Activated naive CD4-positive, alpha-beta T cell treated with anti-CD3 and anti-CD28 coated beads, Interleukin-2, amount 50 U/mL, for 72 hours (primary cell): Measurements from ENCODE around the gene JAZF1. TPM values are rescaled to one million over a fixed set of nuclear protein-coding genes. Genes with fewer than 3 reads are reported as not detected.

Experiments used
- ATAC-seq, 2 donors: fragments of 150-1000 bp; cut with Tn5 transposase; 2 replicates each; pipeline ENCODE4 v1.10.0; 2021; ENCODE audit warnings: mild to moderate bottlenecking in 2 of 2, moderate library complexity in 2 of 2
- DNase-seq, 2 donors: peaks; one replicate each; pipeline ENCODE4 v3.0.0; 2021 to 2022; ENCODE audit warnings: low spot score in 2 of 2
- H3K27ac Mint-ChIP-seq, 2 donors: one replicate each; pipeline ENCODE4 v1.8.0; 2022; ENCODE audit warnings: mild to moderate bottlenecking in 2 of 2, mixed read lengths in 2 of 2
- H3K36me3 Mint-ChIP-seq, 2 donors: one replicate each; pipeline ENCODE4 v1.8.0; 2022; ENCODE audit warnings: mixed read lengths in 2 of 2
- H3K9me3 Mint-ChIP-seq, 2 donors: one replicate each; pipeline ENCODE4 v1.8.0; 2022; ENCODE audit warnings: mixed read lengths in 2 of 2
- total RNA-seq, 2 donors: library from RNA; stranded (reverse); gene quantifications; one replicate each; pipeline ENCODE4 v1.2.3, GENCODE V29; 2022

The JAZF1 gene
- total RNA-seq, 2 donors from 2014 or later: 3.3 to 3.4 TPM

DNA sequence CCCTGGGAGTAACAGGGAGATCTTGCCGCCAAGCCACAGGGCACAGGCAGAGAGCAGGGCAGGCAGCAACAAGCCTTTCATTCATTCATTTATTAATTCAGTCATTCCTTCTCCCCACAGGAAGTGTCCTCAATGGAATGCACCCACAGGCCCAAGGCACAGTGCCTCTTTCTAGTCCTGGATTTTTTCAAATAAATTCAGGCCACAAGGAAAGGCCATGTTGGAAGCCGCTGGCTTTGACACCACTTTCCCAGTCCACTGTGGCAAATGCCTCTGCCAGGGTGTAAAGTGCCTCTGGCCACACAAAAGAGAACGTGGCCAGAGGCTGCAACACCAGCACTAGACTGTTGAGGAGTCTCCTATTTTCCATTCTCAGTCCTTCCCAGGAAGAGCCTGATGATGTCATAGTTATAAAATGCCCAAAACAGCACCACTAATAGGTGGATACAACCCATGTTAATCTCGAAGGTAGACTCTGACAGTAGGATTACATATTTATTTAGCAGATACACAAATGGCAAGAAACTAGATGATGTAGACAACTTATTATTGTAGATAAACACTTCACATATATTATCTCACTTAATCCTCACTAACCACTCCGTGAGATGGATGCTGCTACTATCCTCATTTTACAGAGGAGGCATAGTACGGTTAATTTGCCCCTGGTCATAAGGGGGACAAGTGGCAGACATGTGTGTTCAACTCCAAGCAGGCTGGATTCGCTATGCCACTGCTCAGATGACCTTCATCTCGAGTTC is 5.5 kb downstream of the JAZF1 start:
- peak overlapping the region in 1 of 2 donors; percentile 62 for H3K27ac Mint-ChIP-seq
- no peaks in the 10 kb centered on the region for H3K36me3 Mint-ChIP-seq
- DNase-seq (no peak), ATAC-seq (no peak)
- H3K9me3 Mint-ChIP-seq: no peaks in the 10 kb centered on the region

DNA sequence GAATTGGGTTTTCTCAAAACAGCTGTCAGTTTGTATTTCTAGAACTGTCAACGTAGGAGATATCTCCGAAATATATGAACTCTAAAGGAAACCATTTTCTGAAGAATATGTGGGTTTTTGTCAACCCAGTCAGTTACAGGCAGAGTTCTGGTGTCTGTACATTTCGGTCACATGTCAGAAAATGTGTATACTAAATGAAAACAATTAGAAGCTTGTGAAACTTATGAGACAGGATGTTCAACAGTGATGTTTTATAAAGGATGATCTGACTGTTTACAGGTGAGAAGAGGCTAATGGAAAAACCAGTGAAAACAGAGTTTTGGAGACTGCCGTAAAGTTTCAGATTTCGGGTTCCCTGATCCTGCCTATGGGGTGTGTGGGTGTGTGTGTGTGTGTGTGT is 6.2 kb downstream of the JAZF1 start:
- ATAC-seq (peak; percentile 42 to 80), DNase-seq (no peak)
- H3K9me3 Mint-ChIP-seq: no peaks in the 10 kb centered on the region
- H3K27ac Mint-ChIP-seq: peak overlapping the region in 1 of 2 donors; percentile 62
- H3K36me3 Mint-ChIP-seq: no peaks in the 10 kb centered on the region

DNA sequence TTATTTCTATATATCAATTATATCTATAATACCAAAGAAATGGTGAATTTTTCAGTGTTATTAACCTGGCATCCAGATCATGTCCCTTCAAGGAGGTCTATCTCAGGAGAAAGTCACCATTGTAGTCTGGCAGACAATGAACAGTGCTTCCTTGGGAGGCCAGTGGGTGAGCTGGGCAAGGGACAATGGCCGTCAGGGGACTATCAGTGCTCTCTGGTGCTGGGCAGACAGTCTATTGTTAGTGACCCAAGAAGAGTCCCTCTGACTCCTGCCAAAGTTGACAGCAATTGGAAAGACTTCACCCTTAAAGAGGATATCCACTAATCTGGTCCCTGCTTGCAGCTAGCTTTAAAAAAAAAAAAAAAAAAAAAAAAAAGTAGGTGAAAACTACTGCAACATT is 7.1 kb downstream of the JAZF1 start:
- ATAC-seq (no peak), DNase-seq (no peak)
- Mint-ChIP-seq H3K9me3 (no peaks in the 10 kb centered on the region), H3K36me3 (peaks cover 0 to 8% of the 10 kb centered on the region in 2 donors), H3K27ac (no peak overlapping the region)

DNA sequence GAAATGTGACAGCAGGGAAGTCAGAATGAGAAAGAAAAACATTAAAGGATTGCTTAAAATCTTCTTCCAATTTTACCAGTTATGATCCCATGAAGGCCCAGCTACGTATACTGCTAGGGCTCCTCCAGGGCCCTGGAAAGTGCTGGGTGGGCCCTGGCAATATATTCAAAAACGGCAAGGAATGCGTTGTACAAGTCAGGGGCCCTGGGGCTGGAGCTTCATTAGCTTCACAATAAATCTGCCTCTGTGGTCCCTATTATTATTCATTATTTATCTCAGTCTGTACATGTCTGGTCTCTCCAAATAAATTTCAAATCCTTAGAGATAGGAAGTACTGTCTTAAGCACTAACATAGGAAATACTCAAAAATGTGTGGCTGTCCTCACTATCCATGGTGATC is 7.6 kb downstream of the JAZF1 start:
- no peak for ATAC-seq
- no peak for DNase-seq
- peaks cover 0 to 10% of the 10 kb centered on the region in 2 donors for H3K36me3 Mint-ChIP-seq
- no peaks in the 10 kb centered on the region for H3K9me3 Mint-ChIP-seq
- no peak overlapping the region for H3K27ac Mint-ChIP-seq

DNA sequence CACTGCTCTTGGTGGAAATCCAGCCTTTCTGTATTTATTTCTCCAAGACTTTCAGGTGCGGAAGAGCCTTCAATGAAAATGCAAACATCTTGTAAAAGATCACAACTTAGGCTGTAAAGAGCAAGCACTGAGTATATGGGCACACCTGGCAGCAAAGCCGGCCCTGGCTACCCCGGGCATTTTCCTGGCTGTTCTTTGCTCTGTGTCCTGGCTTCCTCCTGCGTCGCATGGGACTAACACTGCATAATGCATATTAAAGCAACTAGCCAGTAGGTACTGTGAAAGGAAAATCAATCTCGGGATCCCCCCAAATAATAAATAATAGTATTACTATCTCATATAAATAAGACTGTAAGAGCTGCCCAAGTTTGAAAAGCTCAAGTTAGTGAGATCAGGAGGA is 9.9 kb downstream of the JAZF1 start:
- H3K36me3 Mint-ChIP-seq: peaks cover 0 to 10% of the 10 kb centered on the region in 2 donors
- DNase-seq (no peak), ATAC-seq (no peak)
- no peak overlapping the region for H3K27ac Mint-ChIP-seq
- H3K9me3 Mint-ChIP-seq: no peaks in the 10 kb centered on the region

DNA sequence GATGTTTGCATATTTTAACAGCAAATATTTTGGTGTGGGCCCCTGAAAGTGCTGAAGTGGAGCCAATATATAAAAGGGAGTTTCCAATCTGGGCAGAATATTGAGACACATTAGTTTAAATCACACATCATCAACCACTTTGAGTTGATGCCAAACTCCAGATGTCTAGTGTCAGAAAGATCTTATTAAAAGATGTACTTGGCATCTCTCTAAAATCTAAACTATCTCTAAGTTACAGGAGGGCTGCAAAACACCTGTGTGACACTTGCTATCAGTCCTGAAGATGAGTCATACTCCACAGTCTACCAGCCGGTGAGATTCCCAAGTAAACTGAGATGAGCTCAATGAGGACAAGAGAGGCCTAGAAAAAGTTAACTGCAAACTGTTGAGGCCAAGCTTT is 11.4 kb downstream of the JAZF1 start:
- H3K9me3 Mint-ChIP-seq: no peaks in the 10 kb centered on the region
- DNase-seq (no peak), ATAC-seq (no peak)
- H3K36me3 Mint-ChIP-seq: peaks cover 0 to 10% of the 10 kb centered on the region in 2 donors
- H3K27ac Mint-ChIP-seq: no peak overlapping the region

DNA sequence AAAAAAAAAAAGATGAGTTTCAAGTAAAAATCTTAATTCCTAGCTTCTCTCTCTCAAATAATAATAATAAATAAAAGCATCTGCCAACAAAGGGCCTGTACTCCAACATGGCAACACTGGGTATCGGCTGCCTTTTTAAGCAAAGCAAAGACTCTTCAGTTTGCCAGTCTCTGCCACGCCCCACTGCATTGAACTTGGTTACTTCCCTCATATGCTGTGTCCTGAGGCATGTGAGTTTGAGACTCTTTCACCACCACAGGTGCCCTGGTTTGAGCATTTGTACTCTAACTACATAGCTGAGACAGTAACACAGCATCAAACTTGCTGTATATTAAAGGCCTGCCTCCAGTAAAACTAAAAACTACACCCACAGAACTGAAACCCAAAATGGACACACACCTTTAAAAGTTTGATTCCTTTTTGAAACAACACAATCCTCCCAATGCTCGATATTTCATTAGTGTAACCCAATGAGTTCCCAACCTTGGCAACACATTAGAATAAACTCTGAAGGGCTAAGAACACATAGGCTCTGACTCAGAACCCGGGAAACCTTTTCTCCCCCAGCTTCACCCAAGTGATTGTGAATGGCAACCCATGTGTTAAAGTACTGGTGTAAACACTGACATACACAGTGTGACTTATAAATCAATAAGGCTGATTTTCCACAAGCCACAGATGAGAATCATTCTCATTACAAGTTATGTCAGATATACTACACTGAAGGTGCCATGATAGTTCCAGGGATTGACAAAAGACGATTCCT is 12.0 kb downstream of the JAZF1 start:
- Mint-ChIP-seq H3K9me3 (no peaks in the 10 kb centered on the region), H3K36me3 (peaks cover 0 to 10% of the 10 kb centered on the region in 2 donors), H3K27ac (peak overlapping the region in 1 of 2 donors; percentile 58)
- DNase-seq (no peak), ATAC-seq (peak in 1 of 2 donors; percentile 28)

DNA sequence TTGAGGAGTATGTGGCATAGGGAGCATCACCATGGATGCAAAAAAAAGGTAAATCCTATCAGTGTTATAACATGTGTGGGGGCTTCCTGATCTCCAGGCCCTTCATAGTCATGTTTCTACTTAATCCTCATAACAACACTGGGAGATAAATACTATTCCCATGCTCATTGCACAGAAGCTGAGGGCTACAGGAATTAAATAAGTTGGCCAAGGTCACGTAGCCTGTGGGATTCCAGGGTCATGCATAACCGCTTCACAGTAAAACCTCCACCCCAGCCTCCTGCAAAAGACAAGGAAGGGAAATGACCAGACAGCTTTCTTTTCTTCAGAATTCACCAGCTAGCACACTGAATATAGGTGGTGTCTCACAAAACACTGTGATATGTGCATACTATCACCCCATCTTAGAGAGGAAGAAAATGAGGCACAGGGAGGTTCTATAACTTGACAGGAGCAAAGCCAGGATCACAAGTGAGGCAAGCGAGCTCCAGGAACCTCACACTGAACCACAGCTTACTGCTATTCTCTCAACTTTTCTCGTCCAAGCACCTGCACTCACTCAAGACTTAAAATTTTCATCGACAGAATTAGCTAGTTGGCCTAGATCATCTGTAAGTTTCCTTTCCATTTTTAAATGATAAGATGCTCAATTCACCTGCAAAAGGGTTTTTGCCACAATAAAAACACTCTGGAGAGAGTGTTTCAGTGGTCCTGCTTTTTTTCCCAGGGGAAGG is 13.4 kb downstream of the JAZF1 start:
- ATAC-seq: no peak
- no peak overlapping the region for H3K27ac Mint-ChIP-seq

DNA sequence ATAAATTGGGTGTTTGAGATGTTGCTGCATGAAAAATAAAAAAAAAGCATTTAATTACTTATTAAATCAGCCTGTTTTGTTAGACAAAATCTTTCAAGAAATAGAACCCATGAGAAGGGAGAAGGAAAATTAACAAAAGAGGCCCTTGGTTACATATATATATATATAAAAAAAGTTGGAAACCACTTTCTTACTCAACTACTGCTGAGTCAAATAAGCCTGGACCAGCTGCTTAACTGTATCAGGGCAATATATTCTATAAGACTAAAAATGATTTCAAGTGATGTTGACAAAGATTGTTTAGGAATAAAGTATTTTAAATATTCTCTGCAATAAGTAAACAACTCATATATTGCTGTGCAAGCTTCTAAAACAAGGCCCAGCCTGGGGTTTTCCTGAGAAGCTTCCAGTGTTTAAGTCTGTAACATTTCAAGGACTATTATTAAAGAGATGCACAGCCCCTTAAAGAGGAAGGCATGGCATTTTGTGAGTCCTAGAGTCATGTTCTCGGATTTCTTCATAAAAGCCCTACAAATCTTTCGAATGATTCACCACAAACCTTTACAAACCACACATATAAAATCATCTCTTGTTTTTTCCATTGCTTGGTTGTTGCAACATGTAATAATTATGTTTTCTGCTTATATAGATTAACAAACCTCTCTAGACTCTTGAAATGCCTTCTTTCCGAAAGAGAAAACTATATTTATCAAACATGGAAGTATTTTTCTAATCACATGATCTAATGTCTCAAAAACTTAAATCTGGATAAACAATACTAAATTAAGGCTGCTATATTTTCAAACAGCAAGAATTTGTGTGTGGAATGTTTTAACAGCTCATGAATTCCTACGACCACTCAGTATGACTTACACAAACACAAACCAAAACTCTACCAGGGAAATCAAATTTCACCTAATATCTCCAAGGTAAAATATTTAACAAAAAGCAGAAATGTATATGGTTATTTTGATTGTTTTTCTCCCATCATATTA is 14.3 kb downstream of the JAZF1 start:
- Mint-ChIP-seq H3K9me3 (no peaks in the 10 kb centered on the region), H3K36me3 (peaks cover 0 to 10% of the 10 kb centered on the region in 2 donors), H3K27ac (no peak overlapping the region)
- ATAC-seq (no peak), DNase-seq (no peak)

More for the DNA sequence above, 13.4 kb downstream of the JAZF1 start:
- Mint-ChIP-seq H3K9me3 (no peaks in the 10 kb centered on the region), H3K36me3 (peaks cover 0 to 10% of the 10 kb centered on the region in 2 donors)
- DNase-seq: no peak

DNA sequence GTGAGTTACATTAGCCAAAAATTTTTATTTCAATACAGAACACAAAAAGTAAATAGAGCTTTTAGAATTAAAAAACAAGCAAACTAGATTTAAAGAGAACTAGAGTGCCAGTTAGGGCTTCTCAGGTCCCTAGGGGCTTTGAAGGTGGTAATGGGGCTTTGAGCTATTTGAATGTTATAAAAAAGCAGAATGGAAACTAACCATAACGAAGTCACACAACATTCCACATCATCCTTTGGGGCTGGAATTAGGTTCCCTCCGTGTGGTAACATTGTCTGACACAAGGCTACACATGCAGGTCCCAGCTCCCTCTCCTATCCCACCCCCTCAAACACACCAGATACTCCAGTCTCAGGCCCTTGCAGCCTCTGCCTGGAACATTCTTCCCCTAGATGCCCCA is 15.3 kb downstream of the JAZF1 start:
- H3K9me3 Mint-ChIP-seq: no peaks in the 10 kb centered on the region
- no peak for DNase-seq
- H3K27ac Mint-ChIP-seq: no peak overlapping the region
- no peak for ATAC-seq
- H3K36me3 Mint-ChIP-seq: peaks cover 0 to 10% of the 10 kb centered on the region in 2 donors

DNA sequence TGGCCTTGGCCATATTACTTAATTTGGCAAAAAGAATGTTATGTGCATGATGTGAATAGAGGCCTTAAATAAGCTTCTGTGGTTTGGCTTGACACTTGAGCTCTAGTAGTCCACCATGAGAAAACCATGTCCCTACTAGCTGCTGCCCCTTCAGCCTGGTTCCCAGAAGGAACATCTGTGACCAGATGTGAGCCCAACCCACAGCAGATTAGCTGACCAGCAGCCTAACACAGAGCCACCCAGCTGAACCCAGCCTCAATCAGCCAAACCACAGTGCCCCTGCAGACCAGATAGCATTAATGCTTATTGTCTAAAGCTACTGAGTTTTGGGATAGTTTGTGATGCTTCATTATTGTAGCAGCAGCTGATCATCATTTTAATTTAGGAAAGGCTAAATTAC is 16.6 kb downstream of the JAZF1 start:
- DNase-seq: no peak
- Mint-ChIP-seq H3K27ac (no peak overlapping the region), H3K36me3 (peaks cover under 1 to 9% of the 10 kb centered on the region in 2 donors), H3K9me3 (no peaks in the 10 kb centered on the region)
- ATAC-seq: no peak

DNA sequence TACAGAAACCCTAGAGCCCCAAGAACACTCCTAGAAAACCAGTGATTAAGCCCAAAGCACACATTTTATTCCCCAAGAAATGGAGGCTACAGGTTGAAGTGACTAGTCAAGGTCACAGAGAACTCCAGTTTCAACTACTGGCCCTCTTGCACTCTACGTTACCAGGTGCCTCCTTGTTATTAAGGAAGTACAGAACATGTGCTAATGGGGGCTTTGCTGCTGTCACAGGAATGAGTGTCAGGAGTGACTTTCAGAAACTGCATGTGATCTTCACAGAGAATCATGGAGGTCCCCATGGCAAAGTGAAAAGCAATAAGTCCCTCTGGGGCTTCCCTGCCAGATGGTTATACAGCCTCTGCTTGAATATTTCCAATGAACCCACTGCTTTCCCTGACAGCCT is 19.3 kb downstream of the JAZF1 start:
- no peak overlapping the region for H3K27ac Mint-ChIP-seq
- H3K36me3 Mint-ChIP-seq: peaks cover 5 to 14% of the 10 kb centered on the region in 2 donors
- DNase-seq (no peak), ATAC-seq (no peak)
- H3K9me3 Mint-ChIP-seq: peaks cover 0 to 4% of the 10 kb centered on the region in 2 donors

DNA sequence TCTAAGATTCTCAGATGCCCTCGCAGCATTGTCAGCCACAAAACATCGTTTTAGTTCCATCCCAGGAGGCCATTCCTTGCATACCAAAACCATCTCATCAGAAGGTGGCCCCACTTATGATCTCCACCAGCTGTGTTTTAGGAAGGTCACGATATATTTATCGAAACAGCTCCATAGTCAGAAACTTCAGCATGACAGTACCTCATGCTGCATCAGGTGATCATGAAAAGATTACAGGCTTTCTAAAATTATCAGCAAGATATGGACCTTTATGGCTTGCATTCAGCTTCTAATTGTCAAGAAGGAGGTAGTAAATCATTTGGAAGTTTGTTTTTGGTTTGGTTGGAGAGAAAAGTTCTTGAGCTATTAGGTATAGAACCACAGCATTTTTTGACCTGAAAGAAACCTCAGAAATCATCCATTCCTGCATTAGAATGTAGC is 20.0 kb downstream of the JAZF1 start:
- DNase-seq (no peak), ATAC-seq (no peak)
- no peak overlapping the region for H3K27ac Mint-ChIP-seq
- peaks cover 0 to 4% of the 10 kb centered on the region in 2 donors for H3K9me3 Mint-ChIP-seq
- peaks cover 5 to 14% of the 10 kb centered on the region in 2 donors for H3K36me3 Mint-ChIP-seq

DNA sequence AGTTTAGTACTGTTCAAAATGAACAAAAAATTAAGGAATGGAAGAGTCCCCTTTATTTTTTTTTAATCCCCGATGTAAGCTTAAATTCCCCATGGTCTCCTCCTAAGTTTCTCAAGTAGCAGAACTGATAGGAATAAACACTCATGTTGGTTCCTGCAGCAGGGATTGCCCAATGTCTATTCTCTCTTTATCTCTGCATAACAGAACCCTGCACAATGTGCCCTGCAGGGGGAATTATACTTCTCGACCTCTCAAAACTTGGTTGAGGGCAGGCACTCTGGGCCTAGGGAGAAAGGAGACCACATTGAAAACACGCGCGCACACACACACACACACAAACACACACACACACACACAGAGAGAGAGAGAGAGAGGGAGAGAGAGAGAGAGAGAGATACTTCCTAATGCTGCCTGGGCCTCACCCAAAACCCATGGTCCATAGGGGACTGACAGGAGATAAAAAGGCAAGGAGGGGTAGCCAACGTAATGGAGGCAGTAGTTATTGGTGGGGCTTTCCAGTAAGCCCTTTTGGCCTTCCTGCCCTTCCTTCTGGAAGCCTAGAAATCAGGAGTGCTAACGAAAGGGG is 22.7 kb downstream of the JAZF1 start:
- ATAC-seq (no peak), DNase-seq (no peak)
- Mint-ChIP-seq H3K27ac (no peak overlapping the region), H3K9me3 (peaks cover 0 to 4% of the 10 kb centered on the region in 2 donors), H3K36me3 (peaks cover 5 to 14% of the 10 kb centered on the region in 2 donors)

DNA sequence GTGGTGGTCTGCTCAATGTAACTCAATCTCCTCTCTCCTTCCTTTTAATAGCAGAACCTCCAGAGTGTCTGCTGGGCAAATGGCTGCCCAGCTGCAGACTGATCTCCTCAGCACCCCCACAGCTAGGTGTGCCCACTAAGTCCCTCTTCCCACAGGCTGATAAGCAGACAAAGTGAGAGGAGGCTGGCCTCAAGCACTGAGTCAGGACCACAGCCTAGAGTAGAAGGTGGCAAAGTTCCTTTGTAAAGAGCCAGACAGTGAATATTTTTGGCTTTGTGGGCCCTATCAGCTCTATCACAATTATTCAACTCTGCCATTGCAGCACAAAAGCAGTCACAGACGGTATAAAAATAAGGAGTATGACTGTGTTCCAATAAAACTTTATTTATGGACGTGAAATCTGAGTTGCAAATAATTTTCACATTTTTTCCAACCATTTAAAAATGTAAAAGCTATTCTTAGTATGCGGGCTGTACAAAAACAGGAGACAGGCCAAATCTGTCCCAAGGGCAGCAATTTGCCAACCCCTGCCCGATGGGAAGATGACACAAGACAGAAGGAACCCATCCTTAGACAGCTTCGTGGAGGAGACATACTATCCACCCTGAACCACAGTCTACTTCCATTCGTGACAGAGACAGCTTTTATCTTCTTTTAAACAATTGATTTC is 23.4 kb downstream of the JAZF1 start:
- H3K27ac Mint-ChIP-seq: no peak overlapping the region
- DNase-seq (no peak), ATAC-seq (no peak)
- H3K36me3 Mint-ChIP-seq: peaks cover 5 to 14% of the 10 kb centered on the region in 2 donors
- peaks cover 0 to 4% of the 10 kb centered on the region in 2 donors for H3K9me3 Mint-ChIP-seq
